ENCODE results near the gene NHS.

NHS gene

DNA sequence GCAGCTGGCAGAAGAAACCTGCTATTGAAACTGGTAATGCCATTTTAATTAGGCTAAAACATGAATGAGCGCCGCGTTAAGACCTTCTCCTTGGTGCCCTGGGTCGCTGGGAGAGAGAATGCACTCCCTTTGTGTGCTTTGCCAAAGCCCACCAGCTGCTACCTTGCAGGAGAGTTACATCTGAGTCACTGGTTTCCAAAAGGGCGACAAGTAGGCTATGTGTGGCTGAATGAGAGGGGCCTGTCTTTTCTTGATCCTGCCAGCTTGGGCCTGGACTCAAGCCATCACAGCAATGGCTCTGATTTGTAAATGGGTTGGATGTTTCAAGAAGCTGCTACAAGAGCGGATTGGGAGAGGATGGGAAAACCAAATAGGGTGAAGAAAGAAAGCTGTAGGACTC lies 81.5 kb downstream of the NHS start:
- no peak for DNase-seq

DNA sequence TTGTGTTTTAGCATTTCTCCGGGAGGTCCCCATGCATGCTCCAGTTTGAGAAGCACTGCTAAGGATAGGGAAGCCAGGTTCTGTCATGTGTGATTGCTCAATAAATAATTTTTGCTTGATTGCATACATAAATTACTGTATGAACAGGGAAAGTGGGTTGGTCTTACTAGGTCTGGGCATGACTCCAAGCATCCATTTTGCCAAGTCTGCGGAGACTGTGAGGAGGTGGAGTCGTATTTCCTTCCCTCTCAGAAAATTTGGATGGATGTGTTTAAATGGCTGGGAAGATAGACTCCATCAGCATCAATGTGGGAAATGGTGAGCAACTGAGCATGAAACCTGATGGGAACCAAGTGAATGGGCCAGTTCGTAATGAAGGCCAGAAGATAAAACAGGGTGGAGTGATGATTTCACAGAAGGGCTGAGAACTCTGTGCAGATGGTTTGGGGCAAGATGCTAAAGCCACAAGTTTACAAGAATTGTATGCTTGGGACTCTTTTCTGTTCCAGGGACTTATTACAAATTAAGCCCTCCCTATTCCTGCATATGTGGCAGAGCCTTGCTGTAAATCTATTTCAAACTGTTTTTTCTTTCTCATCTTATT lies 84.1 kb downstream of the NHS start:
- DNase-seq: no peak

DNA sequence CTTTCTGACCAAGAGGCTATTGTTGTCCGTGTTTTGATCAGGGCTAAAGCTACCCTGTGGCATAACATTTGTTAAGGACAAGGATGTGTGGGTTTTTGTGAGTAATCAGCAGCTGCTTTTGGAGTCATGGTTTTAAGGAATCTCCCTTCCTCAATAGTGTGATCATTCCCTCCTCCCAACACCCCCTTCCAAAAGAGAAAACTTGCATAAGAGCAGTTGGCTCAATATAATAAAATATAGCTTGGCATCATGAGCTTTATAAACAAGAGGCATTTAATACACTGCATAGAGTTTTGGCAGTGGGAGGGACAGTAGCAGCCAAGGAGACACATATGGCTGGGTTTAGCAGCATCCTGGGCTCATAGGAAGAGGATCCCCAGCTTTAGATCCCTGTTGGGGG lies 84.7 kb downstream of the NHS start:
- DNase-seq: no peak

DNA sequence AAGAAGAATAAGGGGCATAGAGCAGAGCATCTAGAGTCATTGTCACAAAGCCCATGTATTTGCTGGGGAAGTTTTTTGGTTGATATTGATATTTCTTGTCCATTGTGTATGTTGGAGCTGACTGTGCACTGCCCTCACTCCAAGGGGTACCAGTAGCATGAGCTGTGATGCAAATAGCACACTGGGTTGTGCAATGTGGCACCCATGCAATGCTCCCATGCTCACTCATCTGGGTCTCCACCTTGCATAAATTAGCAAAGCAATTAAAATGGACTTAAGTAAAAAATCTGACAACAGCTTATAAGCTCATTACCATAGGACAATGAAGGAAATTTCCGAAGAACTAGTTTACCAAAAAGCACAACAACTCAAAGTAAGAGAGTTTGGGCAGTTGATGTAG lies 87.9 kb downstream of the NHS start:
- DNase-seq: no peak

DNA sequence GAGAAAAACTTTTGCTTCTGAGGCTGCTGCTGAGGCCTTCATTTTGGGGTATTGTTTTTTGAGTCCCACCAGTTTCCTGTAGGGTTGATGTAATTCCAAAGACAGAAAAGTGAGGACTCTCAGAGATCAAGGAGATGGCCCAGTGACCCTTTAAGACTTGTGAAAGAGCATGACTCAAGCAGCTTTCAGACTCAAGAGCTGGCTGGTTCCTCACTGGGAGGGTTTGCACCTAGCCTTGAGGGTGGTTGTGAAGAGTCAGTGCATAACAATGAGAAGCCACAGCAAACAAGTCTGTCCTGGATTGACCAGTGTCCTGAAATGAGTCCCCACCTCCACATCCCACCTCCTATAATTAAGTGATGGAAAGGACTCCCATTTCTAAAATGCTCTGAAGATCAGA lies 89.2 kb downstream of the NHS start:
- no peak for DNase-seq

DNA sequence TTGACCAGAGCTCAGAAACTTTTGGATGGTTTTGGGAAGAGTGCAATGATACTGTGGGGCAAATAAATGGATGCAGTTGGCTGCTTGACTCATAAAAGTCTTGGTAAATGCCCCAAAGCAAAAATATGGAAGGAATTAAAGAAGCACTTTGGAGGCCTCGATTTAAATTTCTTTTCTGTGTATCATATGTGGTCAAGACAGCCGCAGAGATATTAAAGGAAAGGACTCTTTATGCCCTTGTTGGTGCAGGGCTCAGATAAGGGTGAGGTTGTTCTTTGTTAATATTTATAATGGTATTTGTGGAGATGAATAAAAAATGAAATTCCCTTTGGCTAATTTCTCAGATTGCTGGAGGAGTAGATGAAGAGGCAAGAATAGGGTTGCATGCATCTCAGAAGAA lies 90.2 kb downstream of the NHS start:
- DNase-seq: no peak

DNA sequence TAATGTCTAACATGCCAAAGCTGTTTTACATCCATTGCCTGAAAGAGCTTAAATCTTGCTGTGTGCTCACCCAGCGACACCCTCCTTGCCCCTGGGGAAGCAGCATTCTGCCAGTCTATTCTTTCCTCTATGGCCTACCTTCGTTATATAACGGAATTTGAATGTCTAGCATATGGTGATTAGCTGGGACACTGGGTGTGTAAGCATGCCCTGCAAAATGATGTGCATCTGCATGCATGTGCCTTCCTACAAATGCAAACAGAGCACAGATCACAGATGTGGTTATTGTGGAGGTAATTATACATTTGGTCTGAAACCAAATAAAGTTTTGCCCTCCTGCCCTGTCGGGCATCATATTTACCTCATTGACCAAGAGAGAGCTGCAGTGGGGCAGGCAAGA lies 90.8 kb downstream of the NHS start:
- no peak for DNase-seq

DNA sequence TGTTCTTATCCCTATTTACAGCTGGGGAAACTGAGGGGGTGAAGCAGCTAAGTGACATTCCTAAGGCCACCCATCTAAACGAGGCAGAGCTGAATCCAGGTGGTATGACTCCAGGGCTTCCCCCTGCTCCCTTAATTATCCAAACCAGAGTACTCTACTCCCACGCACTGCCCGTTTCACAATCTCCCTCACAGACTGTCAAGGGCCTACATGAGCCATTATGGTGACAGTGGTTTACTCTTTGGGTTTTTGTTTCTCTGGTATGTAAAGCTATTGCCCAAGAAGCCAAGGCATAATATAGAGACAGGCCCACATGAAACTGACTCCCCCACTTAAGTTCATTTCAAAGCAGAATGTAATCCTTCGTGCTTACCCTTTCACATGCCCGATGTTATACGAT lies 95.1 kb downstream of the NHS start:
- DNase-seq: no peak

DNA sequence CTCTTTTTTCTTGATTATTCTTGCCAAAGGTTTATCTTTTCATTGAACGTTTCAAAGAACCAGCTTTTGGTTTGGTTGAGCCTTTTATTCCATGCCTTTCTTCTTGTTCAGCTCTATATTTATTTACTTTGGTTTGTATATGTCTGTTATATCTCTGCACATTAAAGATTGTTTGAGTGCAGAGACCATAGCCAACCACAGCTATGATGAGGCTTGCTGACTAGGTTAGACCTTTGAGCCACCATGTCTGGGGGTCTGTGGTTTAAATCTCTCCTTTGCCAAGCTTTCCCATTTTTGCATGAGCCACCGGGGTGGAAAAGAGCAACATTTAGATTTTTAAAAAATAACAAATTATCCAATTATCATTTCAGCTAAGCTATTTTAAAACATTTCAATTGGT lies 96.1 kb downstream of the NHS start:
- no peak for DNase-seq

DNA sequence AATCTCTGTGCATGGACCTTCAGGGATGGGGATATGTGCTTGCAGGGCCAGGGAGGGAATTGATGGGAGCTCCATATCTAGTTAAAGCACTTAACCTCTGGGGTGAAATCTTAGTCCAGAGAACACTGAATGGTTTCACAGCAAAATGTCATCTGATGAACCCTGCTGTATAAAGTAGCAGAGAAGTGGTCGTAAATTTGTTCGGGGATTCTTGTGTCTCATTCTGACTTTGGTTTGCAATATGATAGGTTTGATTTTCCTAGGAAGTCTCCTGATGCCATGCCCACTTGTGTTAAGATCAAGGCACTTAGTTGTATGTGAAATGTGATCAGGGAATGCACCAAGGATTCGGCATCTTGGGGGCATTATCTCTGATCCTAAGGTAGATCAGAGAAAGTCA lies 96.9 kb downstream of the NHS start:
- no peak for DNase-seq

DNA sequence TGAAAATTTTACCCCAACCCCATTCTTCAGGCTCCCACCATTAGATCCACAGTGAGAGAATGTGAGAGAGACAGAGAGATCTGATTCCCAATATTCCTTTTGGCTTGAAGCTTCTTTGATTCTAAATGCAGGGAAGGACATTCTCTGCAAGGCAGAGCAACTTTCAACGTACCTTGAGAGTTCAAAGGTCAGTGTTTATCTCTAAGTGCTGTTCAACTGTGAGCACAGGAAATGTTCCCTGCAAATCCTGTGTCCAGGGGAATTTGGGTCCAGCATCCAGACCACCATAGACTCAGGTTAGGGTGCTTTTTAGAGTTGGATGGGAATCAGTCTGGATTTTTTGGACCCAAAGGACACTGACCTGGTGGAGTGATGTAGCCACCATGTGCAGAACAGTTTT lies 97.4 kb downstream of the NHS start:
- no peak for DNase-seq

DNA sequence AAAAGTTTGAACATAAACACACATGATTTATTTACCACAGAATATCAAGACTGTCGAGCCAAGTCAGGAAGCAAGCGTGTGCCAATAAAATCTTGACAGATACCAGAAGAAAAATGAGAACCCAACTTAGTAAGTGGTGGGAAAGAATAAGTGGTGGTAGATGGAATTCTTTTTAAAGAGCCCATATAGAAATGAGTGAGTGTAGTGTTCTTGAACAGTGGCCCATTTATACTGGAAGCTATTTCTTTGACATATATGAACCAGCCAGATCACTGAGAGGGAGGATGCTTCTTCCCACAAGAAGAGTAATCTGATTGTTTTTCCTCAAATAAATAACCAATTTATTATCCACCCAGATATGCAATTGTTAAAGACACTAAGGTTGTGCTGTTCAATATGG lies 98.0 kb downstream of the NHS start:
- no peak for DNase-seq

DNA sequence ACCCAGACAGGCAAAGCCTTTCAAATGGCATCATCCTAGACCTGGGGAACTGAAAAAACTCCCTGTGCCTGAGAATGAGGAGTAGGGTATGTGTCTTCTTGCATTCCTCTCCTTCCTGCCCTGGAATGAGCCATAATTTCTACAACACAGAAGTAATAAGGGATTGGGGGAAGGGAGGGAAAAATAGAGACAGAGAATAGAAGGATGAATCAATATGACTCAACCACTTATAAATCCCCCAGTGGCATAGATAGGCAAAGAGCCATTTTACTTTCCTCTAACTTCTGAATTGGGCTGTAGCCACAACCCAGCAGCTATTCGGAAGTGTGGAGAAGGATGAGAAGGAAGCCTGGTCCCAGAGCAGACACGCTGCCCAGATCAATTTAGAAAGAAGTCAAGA lies 99.9 kb downstream of the NHS start:
- no peak for DNase-seq

DNA sequence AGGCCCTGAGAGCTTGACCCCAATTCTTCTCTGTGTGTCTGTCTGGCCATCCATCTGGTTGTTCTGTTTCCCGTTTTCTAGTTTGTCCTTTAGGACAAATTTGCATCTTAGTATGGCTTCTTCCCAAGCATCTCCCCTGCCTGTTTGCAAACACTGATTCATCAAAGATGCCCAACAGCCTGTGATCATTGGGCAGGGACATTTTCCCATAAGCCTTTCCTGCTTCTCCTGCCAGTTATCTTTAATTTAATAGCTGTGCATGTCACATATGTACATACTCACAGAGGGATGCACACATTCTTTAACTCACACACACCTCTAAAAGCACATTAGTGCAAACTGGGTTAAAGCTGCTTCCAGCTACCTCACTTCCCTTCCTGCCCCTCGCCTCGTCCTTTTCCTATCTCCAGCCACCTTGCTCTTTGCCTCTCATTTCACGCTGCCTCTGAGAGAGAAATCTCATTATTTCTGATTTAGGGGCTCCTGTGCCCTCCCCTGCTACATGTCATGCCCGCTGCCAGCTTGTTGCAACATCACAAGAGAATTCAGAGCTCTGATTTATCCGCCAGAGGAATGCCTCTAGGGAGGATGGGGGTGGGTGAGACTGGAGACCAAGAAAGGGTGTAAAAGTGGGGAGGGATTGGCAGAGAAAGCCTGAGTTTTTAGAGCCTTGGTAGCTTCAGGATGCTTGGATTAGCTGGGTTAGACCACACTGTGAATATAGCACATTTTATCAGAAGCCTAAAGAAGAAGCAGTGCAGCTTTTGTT lies 100.6 kb downstream of the NHS start:
- DNase-seq: no peak

DNA sequence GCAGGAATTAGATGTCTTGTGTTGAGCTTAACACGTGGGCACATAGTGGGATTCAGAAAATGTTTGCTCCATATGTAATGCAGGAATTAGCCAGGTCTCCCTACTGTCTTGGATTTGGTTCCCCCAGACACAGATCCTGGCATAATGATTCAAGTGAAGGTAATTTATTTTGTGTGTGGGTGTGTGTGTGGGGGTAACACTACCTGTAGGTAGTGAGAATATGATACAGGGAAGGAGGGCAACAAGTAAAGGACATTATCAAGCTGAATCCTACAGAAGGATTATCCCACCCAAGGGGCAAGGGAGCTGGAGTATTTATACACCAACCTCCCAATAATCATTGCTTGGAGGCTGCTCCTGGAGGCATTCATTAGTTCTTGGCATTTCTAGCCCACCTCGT lies 101.4 kb downstream of the NHS start:
- no peak for DNase-seq

DNA sequence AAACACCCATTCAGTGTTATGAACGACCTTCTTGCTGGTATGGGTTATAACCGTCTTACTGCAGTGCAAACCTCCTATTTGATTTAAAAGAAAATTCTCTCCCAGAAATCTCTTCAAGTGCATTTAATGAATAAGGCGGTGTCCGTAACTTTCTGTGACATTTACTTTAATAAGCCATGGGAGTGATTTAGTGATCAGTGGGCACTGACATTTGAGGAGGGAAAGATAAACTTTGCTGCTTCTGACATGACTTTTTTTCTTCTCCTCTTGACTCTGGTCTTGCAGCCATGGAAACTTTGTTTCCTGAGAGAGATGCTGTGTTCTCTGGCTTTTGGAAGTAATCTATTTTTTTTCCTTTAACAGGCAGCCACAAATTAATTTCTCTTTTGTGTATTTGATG lies 106.1 kb downstream of the NHS start:
- no peak for DNase-seq

DNA sequence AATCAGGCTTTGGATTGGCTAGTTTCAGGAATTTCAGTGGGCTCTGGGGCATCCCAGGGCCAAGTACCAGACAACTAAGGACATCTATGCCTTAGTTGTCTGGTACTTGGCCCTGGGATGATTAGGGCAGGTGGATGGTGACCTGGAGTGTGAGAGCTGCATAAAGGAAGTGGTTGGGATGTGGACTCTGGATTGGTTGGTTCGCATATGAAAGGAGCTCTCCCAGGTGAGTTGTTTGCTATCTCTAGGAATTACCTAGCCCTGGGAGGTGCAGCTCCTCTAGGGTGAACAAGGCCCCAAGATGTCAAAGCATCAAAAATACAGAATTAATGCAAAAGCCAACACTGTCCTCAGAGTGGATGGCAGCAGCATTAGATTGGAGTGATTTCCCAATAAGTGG lies 109.6 kb downstream of the NHS start:
- no peak for DNase-seq

DNA sequence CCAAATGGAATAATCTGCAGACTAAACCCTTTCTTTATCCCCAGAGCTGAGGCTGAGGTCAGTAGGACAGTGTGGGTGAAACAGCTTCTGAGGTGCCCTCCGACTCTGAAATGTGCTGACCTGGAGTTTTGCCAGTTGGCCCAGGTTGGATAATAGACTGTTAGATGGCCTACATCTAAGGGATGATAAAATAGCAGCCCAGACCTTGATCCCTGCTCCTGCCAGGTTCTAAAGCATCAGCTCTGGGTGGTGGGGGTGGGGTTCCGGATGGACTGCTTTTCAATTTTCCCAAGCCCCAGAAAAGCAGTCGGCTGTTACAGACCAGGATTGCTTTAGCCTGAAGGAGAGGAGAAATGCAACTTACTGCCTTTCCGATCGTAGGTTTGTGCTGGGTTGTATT lies 110.4 kb downstream of the NHS start:
- DNase-seq: no peak

DNA sequence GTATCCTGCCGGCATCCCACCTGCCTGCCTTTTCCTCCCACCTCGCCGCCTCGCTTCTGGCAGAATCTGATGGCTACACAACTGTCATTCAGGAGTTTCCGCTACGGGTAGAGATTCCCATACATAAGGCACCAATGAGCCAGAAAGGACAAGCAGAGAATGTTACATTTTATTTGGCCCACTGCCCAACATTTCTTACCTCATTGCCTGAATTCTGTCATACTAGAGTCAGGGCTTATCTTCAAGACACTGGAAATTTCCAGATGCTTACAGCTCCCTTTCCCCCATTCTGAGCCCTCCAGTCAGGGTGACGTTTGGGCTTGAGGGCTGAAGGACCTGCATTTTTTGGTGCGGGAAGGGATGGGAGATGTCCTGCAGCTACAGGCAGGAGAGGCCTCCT lies 113.0 kb downstream of the NHS start:
- no peak for DNase-seq

DNA sequence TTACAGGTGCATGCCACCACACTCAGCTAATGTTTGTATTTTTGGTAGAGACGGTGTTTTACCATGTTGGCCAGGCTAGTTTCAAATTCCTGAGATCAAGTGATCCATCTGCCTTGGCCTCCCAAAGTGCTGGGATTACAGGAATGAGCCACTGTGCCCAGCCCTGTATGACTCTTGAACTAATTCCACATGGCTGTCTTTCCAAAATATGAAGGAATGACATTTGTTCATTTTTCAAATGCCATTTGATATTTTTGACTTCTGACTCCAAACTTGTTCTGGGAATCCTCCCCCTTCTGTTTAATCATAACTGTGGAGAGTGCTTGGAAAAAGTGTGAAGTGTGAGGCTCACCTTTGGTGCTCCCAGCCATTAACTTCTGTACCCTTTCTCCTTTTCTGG lies 119.2 kb downstream of the NHS start:
- DNase-seq: no peak

DNA sequence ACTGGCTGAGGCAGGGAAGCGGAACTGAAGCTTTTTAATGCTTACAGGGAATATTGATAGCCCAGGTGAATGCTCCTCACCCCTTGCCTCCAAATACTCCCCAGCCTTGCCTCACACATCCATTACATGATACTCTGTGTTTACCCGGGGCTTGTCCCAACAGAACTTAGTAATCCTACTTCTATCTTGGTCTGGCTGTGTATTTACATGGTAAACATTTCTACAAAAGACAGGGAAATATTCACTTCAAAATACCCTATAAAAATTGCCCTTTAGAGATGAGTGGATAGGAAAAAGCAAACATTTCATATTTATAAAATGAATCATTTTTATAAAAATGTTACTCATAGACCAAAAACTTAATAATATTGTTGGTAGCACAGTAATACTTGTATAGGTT lies 120.1 kb downstream of the NHS start:
- no peak for DNase-seq

DNA sequence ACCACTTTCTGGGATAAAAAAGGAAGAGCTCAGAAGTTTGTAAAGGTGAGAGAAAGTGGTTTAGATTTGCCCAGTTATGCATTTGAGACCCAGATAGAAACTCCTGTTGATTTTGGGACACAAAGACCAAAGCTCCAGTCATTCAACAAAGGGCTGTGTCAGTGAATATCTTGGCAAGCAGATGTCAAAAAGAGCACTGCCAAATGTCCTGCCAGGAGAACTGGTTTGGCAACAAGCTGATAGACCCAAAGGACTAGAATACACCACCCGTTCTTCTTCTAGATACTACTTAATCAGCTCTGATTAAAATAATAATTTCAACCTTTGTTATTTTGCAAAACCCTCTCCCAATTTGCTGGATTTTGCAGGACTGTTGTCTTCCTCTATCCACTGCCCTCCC lies 121.4 kb downstream of the NHS start:
- DNase-seq: no peak

DNA sequence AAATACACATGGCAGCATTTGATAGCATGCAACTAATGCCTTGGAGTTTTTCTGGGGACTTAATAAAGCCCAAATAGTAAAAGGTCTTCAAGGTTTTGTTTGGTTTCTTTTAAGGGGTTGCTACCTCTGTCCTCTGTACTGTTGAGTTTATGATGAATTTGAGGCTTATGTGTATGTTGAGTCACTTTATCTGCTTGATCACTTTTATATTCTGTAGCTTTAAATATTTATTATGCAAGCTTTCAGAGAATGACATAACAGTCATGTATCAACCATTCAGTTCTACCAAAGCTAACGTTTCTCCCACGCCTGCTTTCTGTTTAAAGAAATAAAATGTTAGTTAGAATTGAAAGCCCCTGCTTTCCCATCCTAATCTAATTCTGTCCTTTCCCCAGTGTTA lies 122.2 kb downstream of the NHS start:
- DNase-seq: no peak

DNA sequence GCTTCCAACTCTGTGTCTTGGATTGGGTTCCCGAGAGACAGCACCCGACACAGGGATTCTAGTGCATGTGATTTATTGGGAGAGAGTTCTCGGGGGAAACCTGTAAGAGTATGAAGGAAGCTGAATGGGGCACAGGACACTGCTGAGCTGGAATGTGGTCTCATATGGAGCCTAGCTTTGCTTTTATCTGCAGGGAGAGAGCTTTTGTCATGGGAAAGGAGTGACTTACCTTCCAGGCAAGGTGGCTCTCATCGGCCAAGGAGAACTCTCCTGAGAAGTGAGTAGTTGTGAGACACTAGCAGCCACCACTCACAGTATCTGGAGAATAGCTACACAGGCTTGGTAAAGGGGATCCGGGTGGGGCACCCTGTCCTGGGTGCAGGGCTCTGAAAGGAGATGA lies 124.5 kb downstream of the NHS start:
- DNase-seq: no peak

DNA sequence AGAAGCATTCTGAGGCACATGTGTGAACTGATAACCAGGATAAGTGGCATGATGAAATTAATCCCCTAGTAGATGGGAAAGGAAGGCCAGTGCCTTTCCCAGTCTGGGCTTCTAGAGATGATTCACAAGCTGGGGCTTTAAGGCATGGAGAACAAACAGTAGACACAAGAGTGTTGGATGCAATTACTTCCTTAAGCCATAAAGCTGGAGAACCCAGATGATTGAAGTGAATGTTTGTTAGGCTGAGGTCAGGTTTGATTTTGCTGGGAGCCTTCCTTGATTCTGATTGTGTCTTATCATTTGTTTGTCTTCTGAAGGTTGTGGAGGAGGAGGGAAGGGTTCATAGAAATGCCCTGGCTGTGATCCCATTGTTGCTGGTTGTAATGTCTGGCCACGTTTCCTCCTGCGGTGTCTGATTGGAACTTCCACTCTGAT lies 125.2 kb downstream of the NHS start:
- no peak for DNase-seq
